K562 (cell line): ENCODE measurements around the gene KMT2E. TPM values are rescaled to one million over a fixed set of nuclear protein-coding genes. Genes with fewer than 3 reads are reported as not detected.

ENCODE experiments used
- ARNT ChIP-seq, 2 experiments: fragments of 450-650 bp; IDR thresholded peaks; 2 replicates each; pipeline ENCODE4 v1.6.1; 2016; ENCODE audit warnings: mild to moderate bottlenecking in 1 of 2
- ASH1L ChIP-seq: fragments of 450-650 bp; IDR thresholded peaks from 2 replicates; pipeline ENCODE4 v1.6.1; 2018; ENCODE audit warnings: borderline replicate concordance, mild to moderate bottlenecking, low read depth; ENCODE audit not compliant: partially characterized antibody
- CHD2 ChIP-seq: IDR thresholded peaks from 2 replicates; pipeline ENCODE4 v1.6.1; 2011; ENCODE audit warnings: low read depth, low read length
- EZH2 ChIP-seq: IDR thresholded peaks from 2 replicates; pipeline ENCODE4 v1.6.1; 2012; ENCODE audit warnings: low read depth, mild to moderate bottlenecking, inconsistent platforms, low read length, borderline replicate concordance
- HMGN3 ChIP-seq: IDR thresholded peaks from 2 replicates; pipeline ENCODE4 v1.6.1; 2011; ENCODE audit warnings: borderline replicate concordance, low read depth, mild to moderate bottlenecking, mixed read lengths, low read length; ENCODE audit not compliant: insufficient read length; ENCODE audit errors: extremely low read depth
- KLF1 ChIP-seq: fragments of 450-650 bp; IDR thresholded peaks from 2 replicates; pipeline ENCODE4 v1.6.1; 2016; ENCODE audit warnings: missing genetic modification characterization, missing compliant biosample characterization
- MAFF ChIP-seq: IDR thresholded peaks from 2 replicates; pipeline ENCODE4 v1.6.1; 2012; ENCODE audit warnings: low read length, improper control_type of control experiment
- MAZ ChIP-seq, 2 experiments: fragments of 450-650 bp in 1 of 2; sonication (generic) in 1 of 2; formaldehyde crosslinking; IDR thresholded peaks in 1 of 2; conservative IDR thresholded peaks in 1 of 2; 2 replicates each; pipeline versions ENCODE4 v1.4.0 to v1.5.0; 2020; ENCODE audit warnings: mild to moderate bottlenecking in 1 of 2, missing genetic modification reagents in 1 of 2
- MTA2 ChIP-seq: fragments of 450-650 bp; IDR thresholded peaks from 2 replicates; pipeline ENCODE4 v1.6.1; 2016; ENCODE audit warnings: low read depth
- PHB2 ChIP-seq: fragments of 450-650 bp; IDR thresholded peaks from 2 replicates; pipeline ENCODE4 v1.6.1; 2017; ENCODE audit warnings: low read depth
- RAD21 ChIP-seq, 2 experiments: fragments of 250-450 bp in 1 of 2; fragments of 450-650 bp in 1 of 2; sonication (Bioruptor Pico) in 1 of 2; formaldehyde crosslinking in 1 of 2; IDR thresholded peaks in 1 of 2; conservative IDR thresholded peaks in 1 of 2; 2 replicates each; pipeline versions ENCODE4 v1.4.0 to v1.8.0; 2020 to 2022; ENCODE audit warnings: mild to moderate bottlenecking in 2 of 2, moderate library complexity in 1 of 2
- RBBP5 ChIP-seq: fragments of 200-600 bp; sonication (generic); IDR thresholded peaks from 2 replicates; pipeline ENCODE4 v1.6.1; 2012; ENCODE audit warnings: borderline replicate concordance, mild to moderate bottlenecking, low read length, control low read depth, inconsistent platforms; ENCODE audit not compliant: insufficient read depth, poor library complexity, severe bottlenecking
- RBM34 ChIP-seq: fragments of 200-400 bp; formaldehyde crosslinking; IDR thresholded peaks from 2 replicates; pipeline ENCODE4 v1.6.1; 2018; ENCODE audit warnings: low read length, borderline replicate concordance; ENCODE audit not compliant: insufficient read depth
- RFX7 ChIP-seq: fragments of 250-450 bp; sonication (Bioruptor Pico); IDR thresholded peaks from 2 replicates; pipeline ENCODE4 v1.5.1; 2021; ENCODE audit warnings: mild to moderate bottlenecking
- TCF3 ChIP-seq: sonication (generic); formaldehyde crosslinking; IDR thresholded peaks from 2 replicates; pipeline ENCODE4 v1.4.0; 2020; ENCODE audit warnings: mild to moderate bottlenecking, missing genetic modification reagents
- TFAP4 ChIP-seq: sonication (generic); formaldehyde crosslinking; IDR thresholded peaks from 2 replicates; pipeline ENCODE4 v1.8.0; 2022; ENCODE audit warnings: missing genetic modification reagents, mild to moderate bottlenecking, moderate library complexity, borderline replicate concordance
- XRCC4 ChIP-seq: IDR thresholded peaks from one replicate; pipeline ENCODE4 v1.6.1; 2011; ENCODE audit not compliant: insufficient read depth, insufficient read length; ENCODE audit errors: extremely low read depth
- ZBTB33 ChIP-seq: sonication (generic); formaldehyde crosslinking; IDR thresholded peaks from 2 replicates; pipeline ENCODE4 v1.8.1; 2023; ENCODE audit warnings: mild to moderate bottlenecking, missing genetic modification reagents
- ZBTB49 ChIP-seq: sonication (generic); formaldehyde crosslinking; IDR thresholded peaks from 2 replicates; pipeline ENCODE4 v1.8.0; 2022; ENCODE audit warnings: missing genetic modification reagents, mild to moderate bottlenecking, borderline replicate concordance
- ZNF311 ChIP-seq: fragments of 250-450 bp; sonication (Bioruptor Pico); IDR thresholded peaks from 2 replicates; pipeline ENCODE4 v1.4.0; 2020; ENCODE audit warnings: mild to moderate bottlenecking, moderate library complexity
- ZNF41 ChIP-seq: fragments of 250-450 bp; sonication (Bioruptor Pico); conservative IDR thresholded peaks from 2 replicates; pipeline ENCODE4 v1.4.0; 2020; ENCODE audit warnings: mild to moderate bottlenecking
- ZNF584 ChIP-seq: fragments of 200-800 bp; sonication (Bioruptor generic); IDR thresholded peaks from 2 replicates; pipeline ENCODE4 v1.6.1; 2016; ENCODE audit warnings: low read depth, mild to moderate bottlenecking, missing genetic modification characterization, missing compliant biosample characterization
- polyA plus RNA-seq, 8 experiments: library from polyadenylated mRNA; depleted of rRNA in 4 of 8; stranded (reverse) in 5 of 8; unstranded in 3 of 8; fragments of >200 nt; fragmentation: Nextera tagmentation in 2 of 8; fragmentation: Illumina TruSeq in 1 of 8; extraction: Ambion mirVana in 2 of 8; extraction: Trizol in 1 of 8; gene quantifications; 2 replicates each; pipeline versions ENCODE4 v1.2.1 to v1.2.3, GENCODE V29; 2011 to 2014; ENCODE audit warnings: inconsistent platforms in 1 of 8, missing spikeins in 1 of 8
- total RNA-seq, 7 experiments: library from RNA; depleted of rRNA in 6 of 7; stranded (reverse); fragments of >200 nt in 6 of 7; fragmentation: Illumina TruSeq in 2 of 7; extraction: Trizol in 2 of 7; gene quantifications; 2 replicates each; pipeline versions ENCODE4 v1.2.1 to v1.2.3, GENCODE V29; 2011 to 2021; ENCODE audit warnings: low replicate concordance in 1 of 7

The KMT2E gene
- total and polyA plus RNA-seq, 9 of the 15 experiments (the other 6 are each of a cell fraction or from before 2014, with no cell fraction given), result 8.9 to 55.3 (median 38.1) TPM

GRCh38 chr7:105016709-105017656 is 3.0 kb downstream of the KMT2E start (continued):
- TF ChIP-seq ZNF41 (no peak), TCF3 (CRISPR knock-in tag) (no peak), RFX7 (CRISPR knock-in tag) (no peak), HMGN3 (no peak), CHD2 (no peak), PHB2 (peak; percentile 66; the same call in 1 of the 2 replicates), ZNF311 (CRISPR knock-in tag) (no peak), ZNF584 (CRISPR knock-in tag) (no peak), MTA2 (0 out of 2 replicates have a peak, but pooled peaks have one; percentile 7), ZBTB49 (no peak), ARNT (IDR thresholded peaks at IDR 0.05) (peak in 1 of 2 experiments; percentile 55; a peak in 1 of 4 replicates), RBBP5 (no peak), MAFF (no peak), RBM34 (no peak), KLF1 (tag) (no peak), ZBTB33 (no peak), XRCC4 (no peak), EZH2 (no peak), MAZ (CRISPR knock-in tag; conservative IDR thresholded peaks at IDR 0.05 in 1 of 2, IDR thresholded peaks at IDR 0.05 in 1 of 2) (no peak), TFAP4 (CRISPR knock-in tag) (no peak), ASH1L (peak; percentile 55), RAD21 (CRISPR knock-in tag; conservative IDR thresholded peaks at IDR 0.05 in 1 of 2, IDR thresholded peaks at IDR 0.05 in 1 of 2) (no peak)
